IMR-90 (cell line): Measurements from ENCODE around the gene FOXP4. TPM values are rescaled to one million over a fixed set of nuclear protein-coding genes. Genes with fewer than 3 reads are reported as not detected.

Source experiments
- ATAC-seq: fragments of 200-7000 bp; cut with Tn5 transposase; 2 replicates; pipeline ENCODE4 v1.9.1; 2020; ENCODE audit warnings: low read depth, mild to moderate bottlenecking, moderate library complexity
- BruUV-seq: library from RNA; stranded (reverse); fragments of 400-500 nt; replicated peaks from 2 replicates; lab custom pipeline; 2021; lab: Mats Ljungman, UMichigan
- CTCF ChIA-PET: fragments of 300-600 bp; formaldehyde crosslinking; extraction: SDS; loops from one replicate; lab custom pipeline; 2021; ENCODE audit warnings: antibody characterized with exemption; lab: Yijun Ruan, JAX
- POLR2A ChIA-PET: fragments of 300-600 bp; sonication (Branson Sonifier 250); formaldehyde crosslinking; loops from one replicate; lab custom pipeline; 2022; ENCODE audit warnings: antibody characterized with exemption; ENCODE audit not compliant: unreplicated experiment; lab: Charles Lee
- DNase-seq: peaks from one replicate; pipeline ENCODE4 v3.0.0; 2013
- H2AFZ ChIP-seq: replicated peaks from 2 replicates; pipeline ENCODE3; 2013; ENCODE audit warnings: low read length, mild to moderate bottlenecking; ENCODE audit not compliant: poor library complexity
- H2AK5ac ChIP-seq: 2 replicates; pipeline ENCODE4 v1.6.1; 2013; ENCODE audit warnings: low read depth, low read length, inconsistent platforms
- H2AK9ac ChIP-seq: replicated peaks from 2 replicates; pipeline ENCODE3; 2013; ENCODE audit warnings: mild to moderate bottlenecking, low read depth, low read length, moderate library complexity; ENCODE audit not compliant: poor library complexity
- H2BK120ac ChIP-seq: 2 replicates; pipeline ENCODE4 v1.6.1; 2013; ENCODE audit warnings: low read depth, low read length, inconsistent platforms
- H2BK15ac ChIP-seq: 3 replicates; pipeline ENCODE4 v1.6.1; 2013; ENCODE audit warnings: low read depth, low read length, inconsistent platforms
- H2BK20ac ChIP-seq: 2 replicates; pipeline ENCODE4 v1.6.1; 2013; ENCODE audit warnings: low read depth, mild to moderate bottlenecking, inconsistent platforms, low read length, moderate library complexity
- H2BK5ac ChIP-seq: 2 replicates; pipeline ENCODE4 v1.6.1; 2013; ENCODE audit warnings: mild to moderate bottlenecking, low read depth, low read length, inconsistent platforms; ENCODE audit not compliant: poor library complexity, severe bottlenecking
- H3K14ac ChIP-seq: replicated peaks from 2 replicates; pipeline ENCODE4 v1.6.1; 2013; ENCODE audit warnings: low read depth, low read length, inconsistent platforms
- H3K18ac ChIP-seq: 2 replicates; pipeline ENCODE4 v1.6.1; 2013; ENCODE audit warnings: low read depth, low read length, control low read depth
- H3K23ac ChIP-seq: 2 replicates; pipeline ENCODE4 v1.6.1; 2013; ENCODE audit warnings: low read depth, low read length, inconsistent platforms
- H3K27ac ChIP-seq: 2 replicates; pipeline ENCODE4 v1.5.1; 2013; ENCODE audit warnings: mild to moderate bottlenecking, control low read depth, low read length; ENCODE audit not compliant: insufficient read depth
- H3K27me3 ChIP-seq: 2 replicates; pipeline ENCODE4 v1.6.1; 2013; ENCODE audit warnings: low read length; ENCODE audit not compliant: control insufficient read depth, insufficient read depth
- H3K36me3 ChIP-seq: 2 replicates; pipeline ENCODE4 v1.6.1; 2013; ENCODE audit warnings: low read length, mixed read lengths; ENCODE audit not compliant: control insufficient read depth, insufficient read depth
- H3K4ac ChIP-seq: 2 replicates; pipeline ENCODE4 v1.6.1; 2013; ENCODE audit warnings: low read depth, low read length, inconsistent platforms
- H3K4me1 ChIP-seq: 2 replicates; pipeline ENCODE4 v1.6.1; 2013; ENCODE audit warnings: low read length, mixed read lengths; ENCODE audit not compliant: control insufficient read depth, insufficient read depth
- H3K4me2 ChIP-seq: 2 replicates; pipeline ENCODE4 v1.6.1; 2013; ENCODE audit warnings: low read depth, mild to moderate bottlenecking, control low read depth, low read length, moderate library complexity
- H3K4me3 ChIP-seq: 2 replicates; pipeline ENCODE4 v1.5.1; 2013; ENCODE audit warnings: low read depth, mild to moderate bottlenecking, control low read depth, low read length, moderate library complexity; ENCODE audit not compliant: insufficient read depth
- H3K56ac ChIP-seq: 2 replicates; pipeline ENCODE4 v1.6.1; 2013; ENCODE audit warnings: low read length, inconsistent platforms; ENCODE audit not compliant: insufficient read depth; ENCODE audit errors: extremely low read depth
- H3K79me1 ChIP-seq, 2 experiments: 2 replicates each; pipeline ENCODE4 v1.6.1; 2013; ENCODE audit warnings: low read length in 2 of 2, inconsistent platforms in 1 of 2, low read depth in 1 of 2
- H3K9ac ChIP-seq: 2 replicates; pipeline ENCODE4 v1.6.1; 2013; ENCODE audit warnings: low read depth, low read length, control low read depth
- H3K9me1 ChIP-seq: 2 replicates; pipeline ENCODE4 v1.6.1; 2013; ENCODE audit warnings: low read length, inconsistent platforms; ENCODE audit not compliant: insufficient read depth
- H3K9me3 ChIP-seq: 2 replicates; pipeline ENCODE4 v1.6.1; 2013; ENCODE audit warnings: low read length; ENCODE audit not compliant: control insufficient read depth, insufficient read depth
- H4K20me1 ChIP-seq: 2 replicates; pipeline ENCODE4 v1.6.1; 2013; ENCODE audit warnings: low read length, inconsistent platforms; ENCODE audit not compliant: insufficient read depth
- H4K5ac ChIP-seq: 2 replicates; pipeline ENCODE4 v1.6.1; 2013; ENCODE audit warnings: mild to moderate bottlenecking, low read depth, low read length, control low read depth
- H4K8ac ChIP-seq, 2 experiments: 2 replicates each; pipeline ENCODE4 v1.6.1; 2013; ENCODE audit warnings: low read depth in 2 of 2, low read length in 2 of 2, control low read depth in 1 of 2, inconsistent platforms in 1 of 2
- H4K91ac ChIP-seq: 2 replicates; pipeline ENCODE4 v1.6.1; 2013; ENCODE audit warnings: low read depth, low read length, inconsistent platforms; ENCODE audit not compliant: insufficient read depth
- MXI1 ChIP-seq: IDR thresholded peaks from 2 replicates; pipeline ENCODE4 v1.6.1; 2012; ENCODE audit warnings: low read depth, mild to moderate bottlenecking, low read length, moderate library complexity, borderline replicate concordance
- NFE2L2 ChIP-seq: fragments of 150-350 bp; IDR thresholded peaks from 2 replicates; pipeline ENCODE4 v1.6.1; 2016; ENCODE audit warnings: low read depth, mild to moderate bottlenecking, low read length
- RAD21 ChIP-seq: IDR thresholded peaks from 2 replicates; pipeline ENCODE4 v1.6.1; 2012; ENCODE audit warnings: low read length, improper control_type of control experiment
- WGBS, 2 experiments: methylation state at CpG; one replicate each; pipeline versions ENCODE4 v1.1.5 to v1.1.7; 2013; ENCODE audit warnings: missing lambda C conversion rate in 2 of 2; ENCODE audit not compliant: insufficient read length in 1 of 2; ENCODE audit errors: extremely low coverage in 2 of 2; 5-methylcytosine and 5-hydroxymethylcytosine counted together
- dilution Hi-C: fragments of 300-500 bp; cut with HindIII; formaldehyde crosslinking; loops from one replicate; pipeline ENCODE4 v1.14.3; 2018; ENCODE audit warnings: low sequenced_read_pairs; ENCODE audit not compliant: unreplicated experiment
- in situ Hi-C: fragments of 300-500 bp; cut with MboI; formaldehyde crosslinking; loops from 3 replicates; pipeline ENCODE4 v1.14.3; 2019; ENCODE audit warnings: low sequenced_read_pairs, inconsistent platforms, mixed read lengths
- intact Hi-C: fragments of 100-400 bp; cut with micrococcal nuclease; formaldehyde crosslinking; loops from 2 replicates; pipeline ENCODE4 v1.10.0; 2022
- polyA plus RNA-seq, 3 experiments: library from polyadenylated mRNA; depleted of rRNA; stranded (reverse); fragments of >200 nt; gene quantifications; 2 replicates each; pipeline ENCODE4 v1.2.3, GENCODE V29; 2012; ENCODE audit warnings: low replicate concordance in 1 of 3
- total RNA-seq: library from RNA; depleted of rRNA; stranded (reverse); fragments of >200 nt; gene quantifications from 2 replicates; pipeline ENCODE4 v1.2.3, GENCODE V29; 2012

FOXP4 gene
- total and polyA plus RNA-seq, 2 of the 4 experiments (the other 2 are of a cell fraction) = 0.72 to 9.5 TPM

DNA sequence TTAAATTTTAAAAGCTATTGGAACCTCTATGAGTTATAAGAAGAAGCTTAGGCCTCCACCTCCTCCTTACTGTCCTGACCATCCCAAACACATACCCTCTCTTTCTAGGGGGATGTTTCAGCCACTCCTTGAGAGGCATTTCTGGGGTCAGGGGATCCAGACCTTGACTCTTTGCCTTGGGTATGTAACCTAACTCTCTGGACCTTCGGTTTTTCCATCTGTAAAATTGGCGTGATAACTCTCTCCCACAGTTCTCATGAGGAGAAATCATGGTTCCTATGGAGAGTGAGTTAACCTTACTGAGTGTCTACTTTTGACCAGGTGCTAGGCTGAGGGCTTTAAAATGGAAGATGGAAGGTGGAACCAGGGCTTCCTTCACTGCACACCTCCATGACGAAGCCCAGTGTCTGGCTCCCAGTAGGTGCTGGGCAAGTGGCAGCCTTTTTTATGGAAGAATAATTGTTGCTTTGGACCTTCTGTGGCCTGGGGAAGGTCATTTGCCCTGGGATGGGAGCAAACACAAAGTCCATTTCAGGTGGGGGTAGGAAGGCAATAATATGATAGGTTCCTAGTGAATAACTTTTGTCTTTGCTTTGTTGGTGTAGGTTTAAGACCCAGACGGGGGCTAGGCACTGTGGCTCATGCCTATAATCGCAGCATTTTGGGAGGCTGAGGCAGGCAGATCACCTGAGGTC, 18.4 kb downstream of the FOXP4 start:
- no peaks in the 10 kb centered on the region for H3K9me3 ChIP-seq
- H4K8ac ChIP-seq = no peak overlapping the region
- POLR2A ChIA-PET = no interaction called here
- H2AK5ac ChIP-seq = no peak overlapping the region
- no peak for DNase-seq
- H4K20me1 ChIP-seq = peaks cover 5% of the 10 kb centered on the region; the same call in 1 of the 2 replicates
- H3K4ac ChIP-seq = no peak overlapping the region
- no peak overlapping the region for H3K27ac ChIP-seq
- TF ChIP-seq RAD21 (no peak), MXI1 (no peak), NFE2L2 (no peak)
- intact Hi-C loops = no loop called here
- H3K4me1 ChIP-seq = peaks cover 8% of the 10 kb centered on the region; the same call in 1 of the 2 replicates
- no peak overlapping the region for H2BK20ac ChIP-seq
- H3K36me3 ChIP-seq = peaks cover 21% of the 10 kb centered on the region
- no peak overlapping the region for H2AFZ ChIP-seq
- CTCF ChIA-PET = no interaction called here
- no peak overlapping the region for H3K14ac ChIP-seq
- H3K4me2 ChIP-seq = no peak overlapping the region
- in situ Hi-C loops = no loop called here
- no peak overlapping the region for H4K91ac ChIP-seq
- H3K56ac ChIP-seq = no peak overlapping the region
- peaks cover 12 to 45% of the 10 kb centered on the region in 2 experiments for H3K79me1 ChIP-seq
- no peak overlapping the region for H2BK15ac ChIP-seq
- no peak for ATAC-seq
- no peak overlapping the region for H4K5ac ChIP-seq
- H2BK5ac ChIP-seq = no peak overlapping the region
- no peaks in the 10 kb centered on the region for H3K27me3 ChIP-seq
- no CpG with 5 or more reads among the region's 5 CpGs for WGBS, 2 experiments
- H2AK9ac ChIP-seq = no peak overlapping the region
- no peak overlapping the region for H3K18ac ChIP-seq
- dilution Hi-C loops = no loop called here
- no peak overlapping the region for H3K4me3 ChIP-seq
- H3K9ac ChIP-seq = no peak overlapping the region
- peaks cover 30% of the 10 kb centered on the region; the same call in 1 of the 2 replicates for H3K9me1 ChIP-seq
- no peak overlapping the region for H3K23ac ChIP-seq
- no TSS peak for BruUV-seq
- no peak overlapping the region for H2BK120ac ChIP-seq
